Spleen (tissue), 7 donors: ENCODE measurements around the gene ACBD6.

ENCODE experiments used
- POLR2A ChIP-seq, 3 donors: fragments of 450-650 bp; IDR thresholded peaks; one replicate each; pipeline ENCODE4 v1.5.1; 2017; ENCODE audit warnings: antibody characterized with exemption in 3 of 3, mild to moderate bottlenecking in 1 of 3
- TF ChIP-seq, protein P1 (sequence below), 11 experiments: fragments of 200-600 bp in 7 of 11; fragments of 450-650 bp in 4 of 11; sonication (generic) in 4 of 11; IDR thresholded peaks in 8 of 11; conservative IDR thresholded peaks in 3 of 11; 1 replicate in 7 of 11; 2 replicates in 4 of 11; pipeline versions ENCODE4 v1.4.0 to v1.8.0; 2016 to 2021; ENCODE audit warnings: antibody characterized with exemption in 11 of 11, inconsistent platforms in 4 of 11, mild to moderate bottlenecking in 1 of 11
- donor health status: DM: no; HTN: no; CAD: no; lungs with moderate emphysema.
- donor health status: DM: no; HTN: no; CAD: no.
- donor health status: DM: no; HTN: no; CAD: no.

DNA sequence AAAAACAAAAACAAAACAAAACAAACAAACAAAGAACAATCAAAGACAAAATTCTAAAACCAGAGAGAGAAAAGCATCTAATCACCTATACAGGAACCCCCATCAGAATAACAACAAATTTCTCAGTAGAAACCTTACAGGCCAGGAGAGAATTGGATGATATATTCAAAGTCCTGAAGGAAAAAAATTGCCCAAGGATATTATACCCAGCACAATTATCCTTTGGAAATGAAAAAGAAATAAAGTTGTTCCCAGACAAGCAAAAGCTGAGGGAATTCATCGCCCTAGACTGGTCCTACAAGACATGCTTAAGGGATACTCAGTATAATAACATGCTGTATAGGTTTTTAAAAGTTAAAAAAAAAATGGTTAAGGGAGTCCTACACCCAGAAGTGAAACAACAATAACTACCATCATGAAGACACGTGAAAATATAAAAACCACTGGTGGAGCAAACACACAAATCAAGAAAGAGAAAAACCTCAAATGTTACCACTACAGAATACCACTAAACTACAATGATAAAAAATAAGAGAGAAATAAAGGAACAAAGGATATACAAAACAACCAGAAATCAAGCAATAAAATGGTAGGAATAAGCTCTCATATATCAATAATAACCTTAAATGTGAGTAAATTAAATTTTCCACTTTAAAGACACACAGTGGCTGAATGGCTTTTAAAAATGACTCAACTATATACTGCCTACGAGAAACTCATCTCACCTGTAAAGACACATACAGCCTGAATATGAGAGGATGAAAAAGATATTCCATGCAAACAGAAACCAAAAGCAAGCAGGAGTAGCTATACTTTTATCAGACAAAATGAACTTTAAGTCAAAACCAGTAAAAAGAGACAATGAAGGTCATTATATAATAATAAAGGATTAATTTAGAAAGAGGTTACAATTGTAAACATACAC, 121.9 kb downstream of the ACBD6 start:
- TF ChIP-seq, protein P1, sequence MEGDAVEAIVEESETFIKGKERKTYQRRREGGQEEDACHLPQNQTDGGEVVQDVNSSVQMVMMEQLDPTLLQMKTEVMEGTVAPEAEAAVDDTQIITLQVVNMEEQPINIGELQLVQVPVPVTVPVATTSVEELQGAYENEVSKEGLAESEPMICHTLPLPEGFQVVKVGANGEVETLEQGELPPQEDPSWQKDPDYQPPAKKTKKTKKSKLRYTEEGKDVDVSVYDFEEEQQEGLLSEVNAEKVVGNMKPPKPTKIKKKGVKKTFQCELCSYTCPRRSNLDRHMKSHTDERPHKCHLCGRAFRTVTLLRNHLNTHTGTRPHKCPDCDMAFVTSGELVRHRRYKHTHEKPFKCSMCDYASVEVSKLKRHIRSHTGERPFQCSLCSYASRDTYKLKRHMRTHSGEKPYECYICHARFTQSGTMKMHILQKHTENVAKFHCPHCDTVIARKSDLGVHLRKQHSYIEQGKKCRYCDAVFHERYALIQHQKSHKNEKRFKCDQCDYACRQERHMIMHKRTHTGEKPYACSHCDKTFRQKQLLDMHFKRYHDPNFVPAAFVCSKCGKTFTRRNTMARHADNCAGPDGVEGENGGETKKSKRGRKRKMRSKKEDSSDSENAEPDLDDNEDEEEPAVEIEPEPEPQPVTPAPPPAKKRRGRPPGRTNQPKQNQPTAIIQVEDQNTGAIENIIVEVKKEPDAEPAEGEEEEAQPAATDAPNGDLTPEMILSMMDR (IDR thresholded peaks at IDR 0.05 in 8 of 11, conservative IDR thresholded peaks at IDR 0.05 in 3 of 11) = no peak
- TF ChIP-seq POLR2A (IDR thresholded peaks at IDR 0.05) = no peak
